HG02571 (cell line): ENCODE measurements around the gene CCPG1.
A peak's percentile ranks its signal among the peaks of the same experiment; 100 is the strongest.

Experiments used
- ATAC-seq: cut with Tn5 transposase; IDR thresholded peaks from one replicate; pipeline ENCODE4 v1.9.1; 2021; ENCODE audit warnings: mild to moderate bottlenecking, moderate library complexity; ENCODE audit not compliant: unreplicated experiment

Gene CCPG1

DNA sequence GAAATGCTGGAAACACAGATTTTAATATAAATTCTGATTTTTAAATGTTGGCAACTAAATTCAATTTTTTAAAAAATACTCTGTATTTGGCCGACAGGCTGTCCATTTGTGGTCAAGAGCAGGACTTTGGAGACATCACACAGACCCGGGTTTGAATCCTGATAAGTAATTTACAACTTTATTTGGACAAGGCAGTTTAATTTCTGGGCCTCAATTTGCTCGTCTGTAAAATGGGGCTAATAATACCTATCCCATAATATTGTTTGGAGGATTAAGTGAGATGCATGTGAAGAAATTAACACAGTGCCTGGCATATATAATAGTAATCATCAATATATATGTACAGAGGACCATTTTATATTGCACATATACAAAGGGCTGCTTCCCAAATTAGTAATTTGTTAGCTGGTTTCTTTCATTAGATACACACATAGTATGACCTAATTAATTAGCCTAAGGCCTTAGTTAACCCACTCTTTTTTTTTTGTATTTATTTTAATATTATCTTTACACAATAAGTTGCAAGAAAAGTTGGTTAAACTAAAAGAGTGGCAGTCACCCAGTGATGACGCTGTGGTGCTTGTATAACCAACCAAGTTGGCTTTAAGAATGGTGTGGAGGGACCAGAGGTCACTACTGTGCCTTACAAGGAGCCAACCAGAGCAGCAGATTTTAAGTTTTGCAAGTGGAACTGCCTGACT, 88.5 kb downstream of the CCPG1 start:
- ATAC-seq: no peak

GRCh38 chr15:55318588-55319494, 89.3 kb downstream of the CCPG1 start, which contains the start of the genes PIGB and PIGBOS1:
TSS of gene PIGB (plus strand) at chr15:55319222. CDS start at chr15:55319251, 29 bp downstream.
TSS of gene PIGBOS1 (minus strand) at chr15:55319123. CDS start at chr15:55317792, 1,331 bp downstream.
- ATAC-seq: peak; percentile 88
